ENCODE measurements around the gene PHLDA3. TPM values are rescaled to one million over a fixed set of nuclear protein-coding genes. Genes with fewer than 3 reads are reported as not detected.
A peak's percentile ranks its signal among the peaks of the same experiment; 100 is the strongest.

Gene PHLDA3
- total and polyA plus RNA-seq, 2 of the 4 experiments (the other 2 are of a cell fraction): 41.6 to 102 TPM

DNA sequence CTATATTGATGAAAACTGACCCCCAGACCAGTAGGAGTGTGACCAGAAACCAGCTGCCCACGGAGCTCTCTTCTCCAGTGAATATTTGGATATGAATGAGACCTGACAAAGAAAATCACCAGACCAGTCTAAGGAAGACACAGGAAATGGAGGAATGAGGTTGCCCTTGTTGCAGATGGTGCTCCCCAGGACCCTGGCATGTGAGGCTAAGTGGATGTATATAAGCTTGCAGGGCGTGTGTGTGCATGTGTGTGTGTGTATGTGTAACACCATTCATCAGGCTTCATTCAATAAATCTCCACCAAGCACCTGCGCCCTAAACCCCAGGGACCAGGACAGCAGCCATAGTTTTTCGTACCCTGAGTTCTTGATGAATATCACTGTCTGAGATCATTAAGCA is 14.4 kb downstream of the PHLDA3 start:
- in situ Hi-C loops (cut with MboI; ENCODE audit: low sequenced_read_pairs): no loop called here
- no CpG with 5 or more reads among the region's 4 CpGs for WGBS, 2 experiments (ENCODE audit: extremely low coverage in 2 of 2, insufficient read length in 1 of 2)
- Histone ChIP-seq H4K8ac (ENCODE audit: low read depth in 2 of 2, low read length in 2 of 2) (peak overlapping the region; percentile 51 to 66; a peak in 1 of 4 replicates), H3K9me3 (ENCODE audit: control insufficient read depth, insufficient read depth, low read length) (no peaks in the 10 kb centered on the region), H2BK5ac (ENCODE audit: low read depth, low read length, poor library complexity, severe bottlenecking) (peak overlapping the region; percentile 41), H3K79me1 (ENCODE audit: low read depth in 1 of 2, low read length in 2 of 2) (peaks cover 0 to 21% of the 10 kb centered on the region in 2 experiments; a peak in 2 of 4 replicates), H3K18ac (ENCODE audit: low read depth, low read length) (no peak overlapping the region), H3K27ac (ENCODE audit: insufficient read depth, low read length) (no peak overlapping the region), H3K4me2 (ENCODE audit: low read depth, low read length) (no peak overlapping the region), H4K91ac (ENCODE audit: insufficient read depth, low read depth, low read length) (peak overlapping the region; percentile 64), H4K5ac (ENCODE audit: low read depth, low read length) (no peak overlapping the region; the same call in 1 of the 2 replicates), H3K27me3 (ENCODE audit: control insufficient read depth, insufficient read depth, low read length) (no peaks in the 10 kb centered on the region), H2BK120ac (ENCODE audit: low read depth, low read length) (peak overlapping the region; percentile 83; the same call in 1 of the 2 replicates), H2AK9ac (replicated peaks; ENCODE audit: low read depth, low read length, poor library complexity) (peak overlapping the region; percentile 43), H3K56ac (ENCODE audit: extremely low read depth, insufficient read depth, low read length) (peak overlapping the region; percentile 9; the same call in 1 of the 2 replicates), H3K4me3 (ENCODE audit: insufficient read depth, low read depth, low read length) (no peak overlapping the region), H2BK15ac (ENCODE audit: low read depth, low read length) (peak overlapping the region; percentile 94; the same call in 2 of the 3 replicates), H3K23ac (ENCODE audit: low read depth, low read length) (peak overlapping the region; percentile 58; the same call in 1 of the 2 replicates), H3K36me3 (ENCODE audit: control insufficient read depth, insufficient read depth, low read length) (no peaks in the 10 kb centered on the region), H4K20me1 (ENCODE audit: insufficient read depth, low read length) (0 out of 2 replicates have a peak, but pooled peaks cover 3% of the 10 kb centered on the region), H3K4me1 (ENCODE audit: control insufficient read depth, insufficient read depth, low read length) (peaks cover 25% of the 10 kb centered on the region), H3K9ac (ENCODE audit: low read depth, low read length) (no peak overlapping the region), H2AK5ac (ENCODE audit: low read depth, low read length) (peak overlapping the region; percentile 84), H3K9me1 (ENCODE audit: insufficient read depth, low read length) (peaks cover 9% of the 10 kb centered on the region), H3K4ac (ENCODE audit: low read depth, low read length) (peak overlapping the region; percentile 77), H2BK20ac (ENCODE audit: low read depth, low read length) (peak overlapping the region; percentile 73; the same call in 1 of the 2 replicates), H2AFZ (replicated peaks; ENCODE audit: low read length, poor library complexity) (no peak overlapping the region), H3K14ac (replicated peaks; ENCODE audit: low read depth, low read length) (peak overlapping the region; percentile 64)
- intact Hi-C loops (cut with micrococcal nuclease): no loop called here
- CTCF ChIA-PET: no interaction called here
- ATAC-seq (ENCODE audit: low read depth) (no peak), DNase-seq (no peak)
- BruUV-seq (replicated peaks): no TSS peak
- POLR2A ChIA-PET (ENCODE audit: unreplicated experiment): no interaction called here
- TF ChIP-seq, protein P1, sequence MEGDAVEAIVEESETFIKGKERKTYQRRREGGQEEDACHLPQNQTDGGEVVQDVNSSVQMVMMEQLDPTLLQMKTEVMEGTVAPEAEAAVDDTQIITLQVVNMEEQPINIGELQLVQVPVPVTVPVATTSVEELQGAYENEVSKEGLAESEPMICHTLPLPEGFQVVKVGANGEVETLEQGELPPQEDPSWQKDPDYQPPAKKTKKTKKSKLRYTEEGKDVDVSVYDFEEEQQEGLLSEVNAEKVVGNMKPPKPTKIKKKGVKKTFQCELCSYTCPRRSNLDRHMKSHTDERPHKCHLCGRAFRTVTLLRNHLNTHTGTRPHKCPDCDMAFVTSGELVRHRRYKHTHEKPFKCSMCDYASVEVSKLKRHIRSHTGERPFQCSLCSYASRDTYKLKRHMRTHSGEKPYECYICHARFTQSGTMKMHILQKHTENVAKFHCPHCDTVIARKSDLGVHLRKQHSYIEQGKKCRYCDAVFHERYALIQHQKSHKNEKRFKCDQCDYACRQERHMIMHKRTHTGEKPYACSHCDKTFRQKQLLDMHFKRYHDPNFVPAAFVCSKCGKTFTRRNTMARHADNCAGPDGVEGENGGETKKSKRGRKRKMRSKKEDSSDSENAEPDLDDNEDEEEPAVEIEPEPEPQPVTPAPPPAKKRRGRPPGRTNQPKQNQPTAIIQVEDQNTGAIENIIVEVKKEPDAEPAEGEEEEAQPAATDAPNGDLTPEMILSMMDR (conservative IDR thresholded peaks at IDR 0.05; ENCODE audit: low read depth, low read length): no peak
- no peak for TF ChIP-seq POLR2A (IDR thresholded peaks at IDR 0.05; ENCODE audit: low read depth, low read length)
- TF ChIP-seq MAFK (IDR thresholded peaks at IDR 0.05; ENCODE audit: low read depth, low read length): no peak
- TF ChIP-seq, protein P2, sequence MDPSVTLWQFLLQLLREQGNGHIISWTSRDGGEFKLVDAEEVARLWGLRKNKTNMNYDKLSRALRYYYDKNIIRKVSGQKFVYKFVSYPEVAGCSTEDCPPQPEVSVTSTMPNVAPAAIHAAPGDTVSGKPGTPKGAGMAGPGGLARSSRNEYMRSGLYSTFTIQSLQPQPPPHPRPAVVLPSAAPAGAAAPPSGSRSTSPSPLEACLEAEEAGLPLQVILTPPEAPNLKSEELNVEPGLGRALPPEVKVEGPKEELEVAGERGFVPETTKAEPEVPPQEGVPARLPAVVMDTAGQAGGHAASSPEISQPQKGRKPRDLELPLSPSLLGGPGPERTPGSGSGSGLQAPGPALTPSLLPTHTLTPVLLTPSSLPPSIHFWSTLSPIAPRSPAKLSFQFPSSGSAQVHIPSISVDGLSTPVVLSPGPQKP (IDR thresholded peaks at IDR 0.05; ENCODE audit: borderline replicate concordance, low read depth, low read length): no peak
- TF ChIP-seq RCOR1 (IDR thresholded peaks at IDR 0.05; ENCODE audit: insufficient replicate concordance, low read length): no peak
- TF ChIP-seq SMC3 (IDR thresholded peaks at IDR 0.05; ENCODE audit: low read depth, low read length): no peak
- TF ChIP-seq FOS (IDR thresholded peaks at IDR 0.05; ENCODE audit: low read depth, low read length): no peak
- TF ChIP-seq MAZ (IDR thresholded peaks at IDR 0.05; ENCODE audit: borderline replicate concordance, low read depth, low read length): no peak
- TF ChIP-seq RFX5 (IDR thresholded peaks at IDR 0.05; ENCODE audit: low read depth, low read length): no peak
- dilution Hi-C loops (cut with HindIII; ENCODE audit: low sequenced_read_pairs, unreplicated experiment): no loop called here
